Adipose tissue (tissue), 3 donors: Measurements from ENCODE around the gene XRCC4. TPM values are rescaled to one million over a fixed set of nuclear protein-coding genes. Genes with fewer than 3 reads are reported as not detected.

Source experiments
- H3K27ac ChIP-seq: one replicate; pipeline ENCODE4 v1.5.1; 2013; ENCODE audit warnings: low read depth, low read length
- WGBS, 3 donors: extraction: QIAGEN DNeasy Blood & Tissue Kit; methylation state at CpG; one replicate each; pipeline ENCODE4 v1.1.7; 2013; 5-methylcytosine and 5-hydroxymethylcytosine counted together
- polyA plus RNA-seq, 3 donors: library from polyadenylated mRNA; stranded (reverse); fragments of 200-250 nt; gene quantifications; one replicate each; pipeline ENCODE4 v1.2.3, GENCODE V29; 2013
- donor health status: healthy with polysubstance abuse.
- donor health status: Bipolar disorder and iron deficiency.
- donor health status: healthy.

XRCC4 gene
- polyA plus RNA-seq, 3 donors: 2.7 to 6.9 (median 5.5) TPM

GRCh38 chr5:83387041-83387440 lies 309.7 kb downstream of the XRCC4 start:
- H3K27ac ChIP-seq: no peak overlapping the region
- WGBS, 3 donors: 87 to 89% (median 88%) methylated on average over 2 of the region's 2 CpGs

DNA sequence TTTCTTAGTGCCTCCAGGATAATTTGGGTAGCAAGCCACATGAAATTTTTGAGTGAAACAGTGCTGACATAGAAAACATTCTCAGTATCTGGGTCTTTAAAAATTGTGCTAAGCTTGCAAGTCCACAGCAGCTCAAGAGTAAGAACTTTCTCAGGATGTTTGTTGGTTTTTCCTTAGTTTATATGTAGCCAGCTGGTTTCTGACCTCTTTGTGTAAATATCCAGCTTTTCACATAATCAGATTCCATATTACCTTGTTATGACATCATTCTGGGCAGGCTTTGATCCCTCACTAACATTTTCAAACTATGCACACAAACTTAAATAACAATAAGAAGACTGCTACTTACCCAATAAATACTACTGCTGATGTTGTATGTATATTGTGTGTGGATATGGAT lies 311.3 kb downstream of the XRCC4 start:
- no peak overlapping the region for H3K27ac ChIP-seq

DNA sequence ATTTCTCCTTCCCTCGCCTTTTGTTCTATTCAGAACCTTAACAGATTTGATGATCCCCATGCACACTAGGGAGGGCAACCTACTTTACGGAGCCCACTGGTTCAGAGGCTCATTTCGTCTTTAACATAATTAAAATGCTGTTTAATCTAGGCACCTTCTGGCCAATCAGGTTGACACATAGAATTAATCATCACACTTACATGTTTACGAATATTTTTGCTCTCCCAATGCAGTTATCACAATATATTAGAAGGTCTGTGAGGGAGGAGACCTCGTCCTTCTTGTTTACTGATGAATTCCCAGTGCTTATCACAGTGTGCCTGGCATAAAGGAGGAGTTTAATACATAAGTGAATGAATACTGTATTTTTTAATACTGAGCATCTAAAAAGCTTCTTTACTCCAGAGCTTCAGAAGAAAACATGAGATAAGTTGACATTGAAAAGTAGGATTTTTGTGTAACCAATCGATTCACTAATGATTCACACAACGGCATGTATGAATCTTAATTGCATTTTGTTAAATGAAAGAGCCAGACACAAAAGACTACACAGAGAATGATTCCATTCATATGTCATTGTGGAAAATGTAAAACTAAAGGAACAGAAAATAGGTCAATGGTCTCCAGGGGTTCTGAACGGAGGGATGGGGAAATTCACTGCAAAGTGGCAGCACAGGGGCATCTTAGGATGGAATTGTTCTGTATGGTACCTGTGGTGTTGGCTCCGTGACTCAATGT lies 315.6 kb downstream of the XRCC4 start:
- WGBS, 3 donors: 81 to 93% (median 85%) methylated on average over 9 of the region's 9 CpGs
- H3K27ac ChIP-seq: no peak overlapping the region

DNA sequence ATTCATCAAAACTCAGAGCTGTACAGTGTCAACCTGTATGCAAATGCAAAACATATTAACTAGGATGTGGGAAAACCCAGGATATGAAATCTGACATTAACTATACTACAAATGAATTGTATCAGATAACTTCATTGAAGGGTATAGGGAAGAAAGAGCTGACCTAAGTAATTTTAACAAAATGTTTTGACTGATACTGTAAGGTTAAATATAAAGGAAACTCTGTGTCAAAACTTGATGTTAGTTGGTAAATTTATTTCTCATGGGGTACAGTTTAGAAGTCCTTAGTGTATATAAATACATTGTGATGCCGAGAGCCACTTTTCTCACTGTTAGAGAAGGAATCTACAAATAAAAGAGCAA lies 316.1 kb downstream of the XRCC4 start:
- H3K27ac ChIP-seq: no peak overlapping the region
- 94 to 100% (median 95%) methylated on average over 1 of the region's 1 CpG for WGBS, 3 donors

GRCh38 chr5:83394190-83394589 lies 316.8 kb downstream of the XRCC4 start:
- no peak overlapping the region for H3K27ac ChIP-seq
- WGBS, 3 donors: 87 to 93% (median 91%) methylated on average over 2 of the region's 2 CpGs

DNA sequence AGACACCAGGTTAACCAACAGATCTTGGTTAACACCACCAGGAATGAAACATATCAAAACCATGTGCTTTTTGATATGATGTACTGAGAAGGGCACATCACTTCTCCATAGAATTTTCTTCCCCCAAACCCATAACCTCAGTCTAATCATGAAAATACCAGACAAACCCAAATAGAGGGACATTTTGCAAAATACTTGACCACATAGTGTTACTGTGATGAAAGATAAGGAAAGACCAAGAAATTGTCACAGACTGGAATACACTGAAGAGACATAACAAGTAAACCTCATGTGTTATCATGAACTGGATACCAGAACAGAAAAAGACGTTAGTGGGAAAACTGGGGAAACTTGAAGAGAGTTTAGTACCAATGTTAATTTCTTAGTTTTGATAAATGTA lies 319.3 kb downstream of the XRCC4 start:
- H3K27ac ChIP-seq: no peak overlapping the region
- 62 to 69% (median 67%) methylated on average over 1 of the region's 1 CpG for WGBS, 3 donors

DNA sequence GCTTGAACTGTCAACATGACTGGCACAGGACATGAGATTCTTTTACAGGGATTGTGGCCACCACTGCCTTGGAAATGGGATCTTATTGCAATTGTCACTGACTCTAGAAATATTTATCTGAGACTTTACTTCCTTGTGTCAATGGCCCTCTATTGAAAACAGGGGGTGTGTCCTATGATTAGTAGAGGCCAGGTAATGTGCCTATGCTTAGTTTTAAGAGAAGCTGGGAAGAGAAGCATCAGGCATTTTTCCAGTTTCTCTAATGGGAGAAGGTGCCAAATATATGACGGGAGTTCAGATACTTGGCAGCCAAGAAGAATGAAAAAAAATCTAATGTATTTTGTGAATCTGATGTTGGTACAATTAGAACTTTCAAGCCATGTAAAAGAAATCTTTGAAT lies 320.3 kb downstream of the XRCC4 start:
- 25 to 55% (median 49%) methylated on average over 1 of the region's 1 CpG for WGBS, 3 donors
- no peak overlapping the region for H3K27ac ChIP-seq

DNA sequence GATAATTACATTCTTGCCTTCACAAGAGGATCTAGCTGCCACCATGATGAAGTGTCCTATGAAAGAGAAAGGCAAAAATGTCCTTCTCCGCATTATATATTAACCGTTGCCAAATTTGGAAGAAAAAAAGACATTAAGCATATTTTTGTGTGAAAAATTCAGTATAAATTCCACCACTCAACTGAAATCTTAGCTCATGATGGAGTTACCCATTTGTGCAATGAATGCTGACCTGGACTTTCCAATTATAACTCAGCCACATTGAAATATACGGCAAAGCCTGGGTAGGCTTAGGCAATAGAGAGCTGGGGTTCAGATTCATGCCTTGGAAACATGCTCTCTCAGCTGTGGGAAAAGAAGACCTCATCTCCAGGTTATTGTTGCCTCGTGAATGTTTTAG lies 322.9 kb downstream of the XRCC4 start:
- no peak overlapping the region for H3K27ac ChIP-seq
- 89 to 94% (median 94%) methylated on average over 4 of the region's 4 CpGs for WGBS, 3 donors

DNA sequence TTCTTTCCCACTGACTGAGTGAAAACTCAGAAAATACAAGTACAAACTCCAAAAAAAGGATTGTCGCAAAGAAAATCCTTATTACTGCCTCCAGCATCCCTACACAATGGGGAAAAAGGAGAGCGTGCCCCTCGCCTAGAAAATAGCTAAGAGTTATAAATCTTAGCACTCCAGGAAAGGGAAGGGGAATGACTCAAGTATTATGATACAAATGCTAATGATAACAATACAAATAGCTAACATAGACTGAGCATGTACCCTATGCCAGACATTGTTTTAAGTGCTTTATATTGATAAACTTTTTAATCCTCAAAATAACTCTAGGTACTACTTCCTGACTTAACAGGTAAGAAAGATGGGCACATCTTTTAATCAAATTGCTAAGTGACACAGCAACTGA lies 323.4 kb downstream of the XRCC4 start:
- 84 to 90% (median 88%) methylated on average over 3 of the region's 3 CpGs for WGBS, 3 donors
- H3K27ac ChIP-seq: no peak overlapping the region

- 45 to 73% (median 48%) methylated on average over 3 of the region's 3 CpGs for WGBS, 3 donors
- H3K27ac ChIP-seq: no peak overlapping the region
Measured at GRCh38 chr5:83401122-83401731, 323.9 kb downstream of the XRCC4 start.

DNA sequence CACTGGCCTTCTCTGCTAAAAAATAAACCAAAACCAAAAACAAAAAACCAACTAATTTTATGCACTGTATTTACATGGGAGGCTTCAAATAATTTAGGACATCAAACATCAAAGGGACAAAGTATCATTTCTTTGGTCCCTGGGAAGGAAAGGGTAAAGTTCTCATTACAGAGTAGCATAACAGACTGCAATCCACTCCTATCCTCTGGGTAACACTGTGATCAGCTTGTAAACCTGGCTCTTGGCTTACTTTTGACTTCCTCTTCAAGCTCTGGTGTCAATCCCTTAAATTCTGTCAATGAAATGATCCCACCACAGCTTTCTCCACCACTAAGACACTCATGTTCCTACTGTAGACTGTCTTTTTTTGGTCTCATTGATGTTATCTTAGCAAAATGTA lies 324.4 kb downstream of the XRCC4 start:
- H3K27ac ChIP-seq: no peak overlapping the region

Other genes with a start within 250 kb of the XRCC4 start
- gene TMEM167A, start 153 bp upstream of the XRCC4 start, polyA plus RNA-seq: 10 to 100 TPM; 19.3 to 57.1 (median 41.4) TPM